SU-DHL-6 (cell line): Measurements from ENCODE around the gene OTULIN.

Experiments used
- CTCF ChIP-seq: fragments of 200-600 bp; sonication (generic); IDR thresholded peaks from one replicate; pipeline ENCODE4 v1.5.1; 2017; ENCODE audit warnings: antibody characterized with exemption, mild to moderate bottlenecking, low read length, moderate library complexity; ENCODE audit not compliant: insufficient read depth, poor library complexity, severe bottlenecking
- EZH2phosphoT487 ChIP-seq: fragments of 200-600 bp; sonication (generic), shearing (Covaris generic); conservative IDR thresholded peaks from 2 replicates; pipeline ENCODE4 v1.6.1; 2018; ENCODE audit warnings: mild to moderate bottlenecking, antibody characterized with exemption, low read length, moderate library complexity, mixed read lengths

- no peak for TF ChIP-seq CTCF
- no peak for TF ChIP-seq EZH2phosphoT487
Measured at GRCh38 chr5:14675865-14676300, 11.4 kb downstream of the OTULIN start.
